SK-N-SH (cell line): ENCODE results near the gene XPR1. TPM values are rescaled to one million over a fixed set of nuclear protein-coding genes. Genes with fewer than 3 reads are reported as not detected.

Experiments used
- CTCF ChIA-PET: fragments of 300-600, 350-600 bp; formaldehyde crosslinking; extraction: SDS; loops from one replicate; lab custom pipeline; 2021; lab: Yijun Ruan, JAX
- POLR2A ChIA-PET: fragments of 350-600 bp; sonication (Branson Sonifier 250); formaldehyde crosslinking; extraction: SDS; loops from one replicate; lab custom pipeline; 2020; ENCODE audit warnings: antibody characterized with exemption, inconsistent platforms; lab: Yijun Ruan, JAX
- DNase-seq: peaks from one replicate; pipeline ENCODE4 v3.0.0; 2012
- H2AFZ ChIP-seq: fragments of 200-600 bp; sonication (generic); 2 replicates; pipeline ENCODE4 v1.8.1; 2016; ENCODE audit warnings: antibody characterized with exemption, mild to moderate bottlenecking, low read depth
- H3F3A ChIP-seq: fragments of 200-600 bp; sonication (generic); replicated peaks from 2 replicates; pipeline ENCODE3; 2016; ENCODE audit warnings: antibody characterized with exemption, mild to moderate bottlenecking; ENCODE audit not compliant: insufficient read depth
- H3K27ac ChIP-seq, 2 experiments: fragments of 200-500 bp in 1 of 2; fragments of 200-600 bp in 1 of 2; sonication (Bioruptor generic) in 1 of 2; sonication (generic), shearing (Covaris generic) in 1 of 2; 2 replicates each; pipeline versions ENCODE4 v1.5.1 to v1.6.1; 2014 to 2016; ENCODE audit warnings: low read depth in 2 of 2, inconsistent platforms in 1 of 2, low read length in 1 of 2, mild to moderate bottlenecking in 1 of 2, mixed read lengths in 1 of 2
- H3K27me3 ChIP-seq: fragments of 200-600 bp; sonication (generic), shearing (Covaris generic); 2 replicates; pipeline ENCODE4 v1.6.1; 2016; ENCODE audit warnings: mixed run types; ENCODE audit not compliant: insufficient read depth
- H3K36me3 ChIP-seq, 2 experiments: fragments of 200-500 bp in 1 of 2; fragments of 200-600 bp in 1 of 2; sonication (Bioruptor generic) in 1 of 2; sonication (generic) in 1 of 2; replicated peaks in 1 of 2; 2 replicates each; pipeline versions ENCODE3 to v1.5.1; 2014 to 2016; ENCODE audit warnings: low read length in 1 of 2, mild to moderate bottlenecking in 1 of 2; ENCODE audit not compliant: insufficient read depth in 2 of 2, control insufficient read depth in 1 of 2
- H3K4me1 ChIP-seq, 2 experiments: fragments of 200-500 bp in 1 of 2; fragments of 200-600 bp in 1 of 2; sonication (Bioruptor generic) in 1 of 2; sonication (generic), shearing (Covaris generic) in 1 of 2; 2 replicates each; pipeline versions ENCODE4 v1.5.1 to v1.6.1; 2014 to 2016; ENCODE audit warnings: low read depth in 1 of 2, low read length in 1 of 2, mixed run types in 1 of 2; ENCODE audit not compliant: insufficient read depth in 2 of 2, control insufficient read depth in 1 of 2
- H3K4me2 ChIP-seq: fragments of 200-600 bp; sonication (generic), shearing (Covaris generic); 2 replicates; pipeline ENCODE4 v1.6.1; 2017; ENCODE audit warnings: mixed run types
- H3K4me3 ChIP-seq, 2 experiments: fragments of 200-500 bp in 1 of 2; fragments of 200-600 bp in 1 of 2; sonication (Bioruptor generic) in 1 of 2; sonication (generic), shearing (Covaris generic) in 1 of 2; 2 replicates each; pipeline versions ENCODE4 v1.5.1 to v1.8.1; 2014 to 2016; ENCODE audit warnings: low read depth in 2 of 2, inconsistent platforms in 1 of 2, low read length in 1 of 2, mild to moderate bottlenecking in 1 of 2, mixed read lengths in 1 of 2, moderate library complexity in 1 of 2
- H3K79me2 ChIP-seq: fragments of 200-600 bp; sonication (generic); 2 replicates; pipeline ENCODE4 v1.8.1; 2017; ENCODE audit warnings: mild to moderate bottlenecking; ENCODE audit not compliant: insufficient read depth
- H3K9ac ChIP-seq: fragments of 200-600 bp; sonication (generic); 2 replicates; pipeline ENCODE4 v1.6.1; 2017; ENCODE audit warnings: mixed run types
- H3K9me2 ChIP-seq: fragments of 200-600 bp; sonication (generic); 2 replicates; pipeline ENCODE4 v1.6.1; 2017; ENCODE audit warnings: mixed run types
- H3K9me3 ChIP-seq: fragments of 200-600 bp; sonication (generic); 2 replicates; pipeline ENCODE4 v1.6.1; 2017; ENCODE audit warnings: mixed run types, mild to moderate bottlenecking, moderate library complexity
- H4K20me1 ChIP-seq: fragments of 200-600 bp; sonication (generic); 2 replicates; pipeline ENCODE4 v1.6.1; 2017; ENCODE audit warnings: mild to moderate bottlenecking, mixed run types; ENCODE audit not compliant: insufficient read depth
- ELF1 ChIP-seq: IDR thresholded peaks from 2 replicates; pipeline ENCODE4 v1.4.0; 2012
- EP300 ChIP-seq, 2 experiments: IDR thresholded peaks; 2 replicates each; pipeline versions ENCODE4 v1.4.0 to v1.6.1; 2012; ENCODE audit warnings: borderline replicate concordance in 1 of 2, low read depth in 1 of 2, low read length in 1 of 2
- FOXM1 ChIP-seq: IDR thresholded peaks from 2 replicates; pipeline ENCODE4 v1.4.0; 2012; ENCODE audit warnings: low read depth, mild to moderate bottlenecking
- GABPA ChIP-seq: IDR thresholded peaks from 2 replicates; pipeline ENCODE4 v1.4.0; 2012; ENCODE audit warnings: low read depth, mild to moderate bottlenecking
- IRF3 ChIP-seq: fragments of 150-350 bp; IDR thresholded peaks from 2 replicates; pipeline ENCODE4 v1.6.1; 2016; ENCODE audit warnings: mild to moderate bottlenecking, low read depth, low read length
- MXI1 ChIP-seq: IDR thresholded peaks from 2 replicates; pipeline ENCODE4 v1.6.1; 2012; ENCODE audit warnings: mild to moderate bottlenecking, low read depth, low read length, improper control_type of control experiment
- PBX3 ChIP-seq: IDR thresholded peaks from 2 replicates; pipeline ENCODE4; 2012
- RXRA ChIP-seq: IDR thresholded peaks from 2 replicates; pipeline ENCODE4 v1.4.0; 2012; ENCODE audit warnings: low read depth, mild to moderate bottlenecking, borderline replicate concordance
- USF1 ChIP-seq: IDR thresholded peaks from 2 replicates; pipeline ENCODE4 v1.4.0; 2012; ENCODE audit warnings: low read depth, borderline replicate concordance
- WGBS: methylation state at CpG from one replicate; pipeline ENCODE4 v1.1.6; 2017; ENCODE audit warnings: low lambda C conversion rate; 5-methylcytosine and 5-hydroxymethylcytosine counted together
- polyA plus RNA-seq, 3 experiments: library from polyadenylated mRNA; depleted of rRNA; stranded (reverse); fragments of >200 nt; gene quantifications; 2 replicates each; pipeline ENCODE4 v1.2.3, GENCODE V29; 2012
- TF ChIP-seq, protein P1 (sequence below): IDR thresholded peaks from 2 replicates; pipeline ENCODE4 v1.4.0; 2012; ENCODE audit warnings: low read depth

The XPR1 gene
- polyA plus RNA-seq, 1 of the 3 experiments (the other 2 are of a cell fraction) = 7.9 TPM

DNA sequence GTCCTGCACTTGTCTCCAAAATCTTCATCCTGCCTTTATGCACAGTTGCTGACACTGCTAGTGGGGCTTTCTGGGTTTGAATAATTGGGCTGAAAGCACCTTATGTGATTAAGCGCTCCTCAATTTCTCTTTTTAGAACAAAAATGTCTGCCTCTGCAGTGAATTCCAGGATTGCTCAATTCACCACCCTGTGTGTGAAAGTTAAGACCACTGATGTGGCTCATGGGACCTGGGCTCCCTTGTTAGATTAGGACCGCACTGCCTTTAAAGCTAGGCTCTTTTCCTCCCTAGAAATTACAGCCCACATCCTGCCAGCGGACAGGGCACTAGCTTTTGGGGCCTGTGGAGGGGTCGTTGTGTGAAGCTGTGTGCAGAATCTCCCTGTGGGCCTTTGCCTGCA is 299.7 kb downstream of the XPR1 start:
- Histone ChIP-seq H3K9me3 (no peaks in the 10 kb centered on the region), H3K9me2 (no peaks in the 10 kb centered on the region), H4K20me1 (no peaks in the 10 kb centered on the region), H3K4me1 (peaks cover 6 to 55% of the 10 kb centered on the region in 2 experiments; a peak in 3 of 4 replicates)
- DNase-seq = no peak
- 92% methylated on average over 2 of the region's 4 CpGs for WGBS
- CTCF ChIA-PET = interaction anchor here (0.7 to 2.3 kb wide), 5 partner anchors 87 to 398 kb away, joined by 3 to 9 read pairs (median 3); no protein-coding TSS in a partner anchor
- TF ChIP-seq, protein P1, sequence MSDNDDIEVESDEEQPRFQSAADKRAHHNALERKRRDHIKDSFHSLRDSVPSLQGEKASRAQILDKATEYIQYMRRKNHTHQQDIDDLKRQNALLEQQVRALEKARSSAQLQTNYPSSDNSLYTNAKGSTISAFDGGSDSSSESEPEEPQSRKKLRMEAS = no peak
- TF ChIP-seq ELF1 (no peak), USF1 (no peak), MXI1 (no peak), PBX3 (no peak)
- TF ChIP-seq, all 33 proteins: peak for 0
- H2AFZ ChIP-seq = no peak overlapping the region
- no peak overlapping the region for H3K4me2 ChIP-seq
- no peak overlapping the region for H3K4me3 ChIP-seq
- POLR2A ChIA-PET = interaction anchor here (0.7 to 1.1 kb wide), 2 partner anchors 91 to 167 kb away, joined by 3 to 5 read pairs; partner anchors contain the start of gene STX6
- H3K79me2 ChIP-seq = no peaks in the 10 kb centered on the region
- H3K27me3 ChIP-seq = no peaks in the 10 kb centered on the region
- H3K36me3 ChIP-seq = no peaks in the 10 kb centered on the region
- H3F3A ChIP-seq = no peaks in the 10 kb centered on the region
- peak overlapping the region in 1 of 2 experiments; percentile 96; a peak in 2 of 4 replicates for H3K27ac ChIP-seq
- H3K9ac ChIP-seq = no peak overlapping the region

GRCh38 chr1:180932378-180932777 is 300.6 kb downstream of the XPR1 start:
- Histone ChIP-seq H3K9me2 (no peaks in the 10 kb centered on the region), H3K79me2 (no peaks in the 10 kb centered on the region), H3K4me2 (no peak overlapping the region), H3K27me3 (no peaks in the 10 kb centered on the region), H3K4me3 (no peak overlapping the region), H3K4me1 (peaks cover 0 to 46% of the 10 kb centered on the region in 2 experiments; a peak in 2 of 4 replicates), H3F3A (no peaks in the 10 kb centered on the region), H3K9ac (no peak overlapping the region), H4K20me1 (no peaks in the 10 kb centered on the region), H3K36me3 (no peaks in the 10 kb centered on the region), H3K27ac (no peak overlapping the region), H3K9me3 (no peaks in the 10 kb centered on the region), H2AFZ (no peak overlapping the region)
- CTCF ChIA-PET = interaction anchor here (1.6 kb wide), 1 partner anchor 213 kb away, joined by 4 read pairs; no protein-coding TSS in a partner anchor
- POLR2A ChIA-PET = no interaction called here
- TF ChIP-seq EP300 (IDR thresholded peaks at IDR 0.05; ENCODE audit: borderline replicate concordance in 1 of 2, low read depth in 1 of 2, low read length in 1 of 2) (no peak), ELF1 (no peak), RXRA (no peak), GABPA (no peak), USF1 (no peak), IRF3 (no peak), FOXM1 (no peak)
- no peak for DNase-seq
- WGBS = 87% methylated on average over 4 of the region's 4 CpGs
